ENCODE measurements around the gene FAM120AOS. TPM values are rescaled to one million over a fixed set of nuclear protein-coding genes. Genes with fewer than 3 reads are reported as not detected.
A peak's percentile ranks its signal among the peaks of the same experiment; 100 is the strongest.
"Not testable (repeated sequence)": the region's sequence is repeated elsewhere in the genome, so short reads cannot be mapped to it uniquely, and the experiment has no call there.

FAM120AOS gene
- total RNA-seq, 1 donor from 2014 or later = 52.0 TPM

DNA sequence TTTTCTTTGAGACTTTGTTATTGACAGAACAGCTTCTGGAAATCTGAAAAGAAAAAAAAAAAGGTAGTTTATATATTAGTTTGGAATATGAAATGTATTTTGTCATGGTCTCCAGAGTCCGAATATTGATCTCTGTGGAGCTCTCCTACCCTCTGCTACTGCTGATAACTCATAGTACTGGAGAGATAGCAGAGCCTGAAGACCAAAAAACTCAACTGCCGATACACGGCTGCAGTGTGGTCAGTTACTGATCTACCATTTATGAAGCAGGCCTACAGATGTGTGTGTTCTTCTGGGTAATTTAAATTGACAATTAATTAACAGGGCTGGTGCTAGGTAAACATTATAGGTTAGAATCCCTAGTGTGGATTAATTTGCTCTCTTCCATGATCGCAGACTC is 5.7 kb downstream of the FAM120AOS start:
- H3K36me3 Mint-ChIP-seq (ENCODE audit: low read depth) = peaks cover 29% of the 10 kb centered on the region
- no peaks in the 10 kb centered on the region for H3K27me3 Mint-ChIP-seq (ENCODE audit: low read depth)
- H3K27ac Mint-ChIP-seq (ENCODE audit: unreplicated experiment) = no peak overlapping the region
- no peaks in the 10 kb centered on the region for H3K9me3 Mint-ChIP-seq
- peak overlapping the region; percentile 44 for H3K4me3 Mint-ChIP-seq
- TF ChIP-seq, protein P1, sequence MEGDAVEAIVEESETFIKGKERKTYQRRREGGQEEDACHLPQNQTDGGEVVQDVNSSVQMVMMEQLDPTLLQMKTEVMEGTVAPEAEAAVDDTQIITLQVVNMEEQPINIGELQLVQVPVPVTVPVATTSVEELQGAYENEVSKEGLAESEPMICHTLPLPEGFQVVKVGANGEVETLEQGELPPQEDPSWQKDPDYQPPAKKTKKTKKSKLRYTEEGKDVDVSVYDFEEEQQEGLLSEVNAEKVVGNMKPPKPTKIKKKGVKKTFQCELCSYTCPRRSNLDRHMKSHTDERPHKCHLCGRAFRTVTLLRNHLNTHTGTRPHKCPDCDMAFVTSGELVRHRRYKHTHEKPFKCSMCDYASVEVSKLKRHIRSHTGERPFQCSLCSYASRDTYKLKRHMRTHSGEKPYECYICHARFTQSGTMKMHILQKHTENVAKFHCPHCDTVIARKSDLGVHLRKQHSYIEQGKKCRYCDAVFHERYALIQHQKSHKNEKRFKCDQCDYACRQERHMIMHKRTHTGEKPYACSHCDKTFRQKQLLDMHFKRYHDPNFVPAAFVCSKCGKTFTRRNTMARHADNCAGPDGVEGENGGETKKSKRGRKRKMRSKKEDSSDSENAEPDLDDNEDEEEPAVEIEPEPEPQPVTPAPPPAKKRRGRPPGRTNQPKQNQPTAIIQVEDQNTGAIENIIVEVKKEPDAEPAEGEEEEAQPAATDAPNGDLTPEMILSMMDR (conservative IDR thresholded peaks at IDR 0.05) = no peak
- H3K4me1 Mint-ChIP-seq = peaks cover 23% of the 10 kb centered on the region
- no peak for DNase-seq (ENCODE audit: low read depth, low spot score)

DNA sequence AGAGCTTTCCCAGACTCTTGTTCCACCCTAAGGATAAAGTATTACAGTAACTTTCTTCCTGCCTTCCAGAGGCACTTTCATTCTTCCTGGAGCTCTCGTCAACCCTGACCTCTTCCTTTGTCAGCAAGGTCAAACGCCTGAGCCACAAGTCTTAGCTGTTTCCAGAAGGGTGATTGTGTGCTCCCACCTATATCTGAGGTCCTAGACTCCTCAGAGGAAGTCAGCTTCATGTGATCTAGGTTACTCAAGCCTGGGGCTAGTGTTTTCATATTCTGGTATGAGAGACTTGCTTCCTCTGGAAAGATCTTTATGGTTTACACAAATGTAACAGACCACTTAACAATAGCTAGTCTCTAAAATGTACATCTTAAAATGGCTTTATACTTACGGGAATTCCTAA is 7.3 kb downstream of the FAM120AOS start:
- no peak for DNase-seq (ENCODE audit: low read depth, low spot score)
- TF ChIP-seq, protein P1 (conservative IDR thresholded peaks at IDR 0.05) = no peak
- no peaks in the 10 kb centered on the region for H3K27me3 Mint-ChIP-seq (ENCODE audit: low read depth)
- peak overlapping the region; percentile 31 for H3K4me3 Mint-ChIP-seq
- H3K4me1 Mint-ChIP-seq = peaks cover 23% of the 10 kb centered on the region
- no peak overlapping the region for H3K27ac Mint-ChIP-seq (ENCODE audit: unreplicated experiment)
- H3K36me3 Mint-ChIP-seq (ENCODE audit: low read depth) = peaks cover 31% of the 10 kb centered on the region
- H3K9me3 Mint-ChIP-seq = no peaks in the 10 kb centered on the region

DNA sequence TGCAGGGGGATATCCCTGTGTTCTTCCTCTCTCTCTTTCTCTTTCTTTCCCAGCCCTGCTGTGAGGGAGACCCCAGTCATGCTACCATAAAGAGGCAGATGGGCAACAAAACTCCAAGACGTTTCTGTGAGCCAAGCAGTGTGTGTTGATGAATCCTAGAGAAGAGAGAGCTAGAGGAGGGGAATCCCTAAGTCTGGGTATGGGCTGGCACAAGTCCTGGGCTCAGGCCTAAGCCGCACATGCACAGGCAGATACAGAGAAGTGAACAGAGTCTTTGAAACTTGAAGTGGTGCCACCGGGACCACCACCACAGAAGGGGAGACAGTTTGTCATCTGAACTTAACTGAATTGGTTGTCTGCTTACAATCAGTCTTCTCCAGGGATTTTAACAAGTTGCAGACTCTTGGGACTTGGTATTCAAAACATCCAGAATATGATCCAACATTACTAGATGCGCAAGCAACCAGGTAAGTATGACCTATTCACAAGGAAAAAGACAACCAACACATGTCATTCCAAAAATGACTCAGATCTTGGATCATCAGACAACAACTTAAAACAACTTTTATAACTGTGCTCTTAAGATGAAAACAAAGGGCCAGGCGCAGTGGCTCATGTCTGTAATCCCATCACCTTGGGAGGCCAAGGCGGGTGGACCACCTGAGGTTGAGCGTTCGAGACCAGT is 12.3 kb downstream of the FAM120AOS start:
- no peak overlapping the region for H3K4me3 Mint-ChIP-seq
- H3K4me1 Mint-ChIP-seq = peaks cover 28% of the 10 kb centered on the region
- no peaks in the 10 kb centered on the region for H3K9me3 Mint-ChIP-seq
- peaks cover 13% of the 10 kb centered on the region for H3K36me3 Mint-ChIP-seq (ENCODE audit: low read depth)
- TF ChIP-seq, protein P1 (conservative IDR thresholded peaks at IDR 0.05) = no peak
- DNase-seq (ENCODE audit: low read depth, low spot score) = no peak
- no peaks in the 10 kb centered on the region for H3K27me3 Mint-ChIP-seq (ENCODE audit: low read depth)
- H3K27ac Mint-ChIP-seq (ENCODE audit: unreplicated experiment) = no peak overlapping the region

DNA sequence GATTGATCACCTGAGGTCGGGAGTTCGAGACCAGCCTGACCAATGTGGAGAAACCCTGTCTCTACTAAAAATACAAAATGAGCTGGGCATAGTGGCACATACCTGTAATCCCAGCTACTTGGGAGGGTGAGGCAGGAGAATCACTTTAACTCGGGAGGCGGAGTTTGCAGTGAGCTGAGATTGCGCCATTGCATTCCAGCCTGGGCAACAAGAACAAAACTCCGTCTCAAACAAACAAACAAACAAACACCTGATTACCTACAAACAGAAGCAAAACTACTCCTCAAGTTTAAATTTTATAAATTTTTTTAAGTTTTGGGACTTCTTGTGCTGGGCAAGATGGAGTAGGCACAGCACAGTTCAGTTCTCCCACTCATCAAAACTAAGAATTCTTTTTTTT is 14.1 kb downstream of the FAM120AOS start:
- H3K9me3 Mint-ChIP-seq; H3K4me3 Mint-ChIP-seq; H3K27ac Mint-ChIP-seq (ENCODE audit: unreplicated experiment); DNase-seq (ENCODE audit: low read depth, low spot score); H3K36me3 Mint-ChIP-seq (ENCODE audit: low read depth); H3K27me3 Mint-ChIP-seq (ENCODE audit: low read depth): not testable (repeated sequence)
- peaks cover 29% of the 10 kb centered on the region for H3K4me1 Mint-ChIP-seq

DNA sequence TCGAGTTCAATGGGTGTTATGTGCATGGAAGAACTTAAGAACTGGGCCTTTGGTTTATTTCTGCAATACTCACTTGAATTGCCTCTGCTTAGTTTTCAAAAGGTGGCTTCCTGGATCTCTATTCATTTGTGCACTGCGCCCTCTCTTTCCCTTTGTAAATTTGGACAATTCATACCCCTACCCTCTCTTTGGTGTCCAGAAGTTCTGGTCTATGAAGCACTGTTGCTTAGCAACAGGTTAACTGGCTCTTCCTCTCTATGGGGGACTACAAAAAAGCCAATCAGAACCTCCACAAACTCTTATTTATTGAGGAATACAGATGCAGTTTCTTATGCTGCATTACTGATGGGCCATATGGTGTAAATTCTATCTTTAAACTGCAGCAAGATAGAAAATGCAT is 15.4 kb downstream of the FAM120AOS start:
- Mint-ChIP-seq H3K36me3 (ENCODE audit: low read depth) (peaks cover 4% of the 10 kb centered on the region), H3K4me3 (peak overlapping the region; percentile 1), H3K27ac (ENCODE audit: unreplicated experiment) (no peak overlapping the region), H3K9me3 (no peaks in the 10 kb centered on the region), H3K27me3 (ENCODE audit: low read depth) (no peaks in the 10 kb centered on the region), H3K4me1 (peaks cover 29% of the 10 kb centered on the region)
- TF ChIP-seq, protein P1 (conservative IDR thresholded peaks at IDR 0.05) = no peak
- DNase-seq (ENCODE audit: low read depth, low spot score) = no peak

DNA sequence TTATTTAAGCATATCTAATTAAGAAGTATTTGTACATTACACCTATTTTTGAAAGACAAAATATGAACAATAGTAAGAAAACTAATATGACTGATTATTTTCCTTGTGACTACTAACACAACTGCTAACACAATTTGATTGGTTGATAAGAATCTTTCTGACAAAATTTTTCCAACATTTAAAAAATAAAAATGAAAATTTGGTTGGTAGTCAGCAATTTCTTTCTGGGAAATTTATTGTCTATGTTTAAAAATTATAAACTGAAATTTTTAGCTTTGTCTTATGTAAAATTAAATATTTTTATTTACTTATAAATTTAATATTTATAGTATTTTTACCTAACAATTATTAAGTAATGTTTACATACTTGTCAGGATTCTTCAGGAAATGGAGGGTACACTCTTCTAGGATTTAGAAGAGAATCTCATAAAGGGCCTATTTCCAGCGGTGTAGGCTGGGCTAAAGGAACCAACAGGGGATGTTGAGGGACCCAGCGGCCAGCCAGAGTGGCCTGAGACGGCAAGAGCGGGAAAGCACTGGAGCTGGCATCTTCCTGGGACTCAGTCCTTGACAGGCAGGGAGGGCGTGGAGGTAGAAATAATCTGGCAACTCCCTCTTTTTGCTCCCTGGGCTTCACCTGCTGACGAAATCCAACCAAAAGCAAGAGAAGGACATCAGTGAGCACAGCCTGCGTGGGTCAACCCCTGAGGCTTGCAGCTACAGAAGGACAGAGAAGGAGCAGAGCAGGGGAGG is 16.6 kb downstream of the FAM120AOS start:
- no peak for DNase-seq (ENCODE audit: low read depth, low spot score)
- Mint-ChIP-seq H3K4me1 (peaks cover 29% of the 10 kb centered on the region), H3K27ac (ENCODE audit: unreplicated experiment) (peak overlapping the region; percentile 91), H3K4me3 (peak overlapping the region; percentile 28), H3K27me3 (ENCODE audit: low read depth) (no peaks in the 10 kb centered on the region), H3K36me3 (ENCODE audit: low read depth) (no peaks in the 10 kb centered on the region), H3K9me3 (no peaks in the 10 kb centered on the region)
- TF ChIP-seq, protein P1 (conservative IDR thresholded peaks at IDR 0.05) = no peak
